SH-SY5Y (cell line): ENCODE measurements around the gene FBN1.

ENCODE experiments used
- GATA2 ChIP-seq: IDR thresholded peaks from 2 replicates; pipeline ENCODE4 v1.6.1; 2011; ENCODE audit warnings: mild to moderate bottlenecking, low read depth, low read length
- GATA3 ChIP-seq: IDR thresholded peaks from 2 replicates; pipeline ENCODE4 v1.6.1; 2011; ENCODE audit warnings: low read depth, mild to moderate bottlenecking, low read length, moderate library complexity

GRCh38 chr15:48578965-48579364 is 66.5 kb downstream of the FBN1 start:
- TF ChIP-seq GATA3 (no peak), GATA2 (no peak)
